ENCODE measurements around the gene SNX4. TPM values are rescaled to one million over a fixed set of nuclear protein-coding genes. Genes with fewer than 3 reads are reported as not detected.
"Not testable (repeated sequence)": the region's sequence is repeated elsewhere in the genome, so short reads cannot be mapped to it uniquely, and the experiment has no call there.

The SNX4 gene
- total RNA-seq: 10 to 100 TPM; 28.3 to 31.3 TPM

- Mint-ChIP-seq H3K4me1 (ENCODE audit: low read depth) (peaks cover 39% of the 10 kb centered on the region), H3K9me3 (no peaks in the 10 kb centered on the region), H3K36me3 (ENCODE audit: low read depth) (peaks cover 19% of the 10 kb centered on the region), H3K27me3 (no peaks in the 10 kb centered on the region), H3K4me3 (peak within 1 kb of the TSS; percentile 83), H3K27ac (peak within 1 kb of the TSS; percentile 84)
- CTCF ChIA-PET: interaction anchor here (1.0 to 2.6 kb wide), 5 partner anchors 9 to 65 kb away, joined by 3 to 23 read pairs (median 4); no protein-coding TSS in a partner anchor
- intact Hi-C loops (cut with micrococcal nuclease): no loop called here
- POLR2A ChIA-PET: interaction anchor here (0.7 to 2.9 kb wide), 8 partner anchors 9 to 408 kb away, joined by 3 to 12 read pairs (median 4); partner anchors contain the start of gene ZNF148
- ATAC-seq (peak; percentile 98), DNase-seq (peak; percentile 93)
- TF ChIP-seq CTCF (IDR thresholded peaks at IDR 0.05): no peak
Measured at GRCh38 chr3:125519678-125520562, at the start of gene SNX4. TSS of gene SNX4 (minus strand) at chr3:125520202. CDS start at chr3:125520172, 30 bp downstream.

- TF ChIP-seq CTCF (IDR thresholded peaks at IDR 0.05): no peak
- peaks cover 6% of the 10 kb centered on the region for H3K4me1 Mint-ChIP-seq (ENCODE audit: low read depth)
- CTCF ChIA-PET: interaction anchor here (1.4 kb wide), 1 partner anchor 29 kb away, joined by 4 read pairs; no protein-coding TSS in a partner anchor
- no peak for ATAC-seq
- intact Hi-C loops (cut with micrococcal nuclease): no loop called here
- POLR2A ChIA-PET: no interaction called here
- no peaks in the 10 kb centered on the region for H3K9me3 Mint-ChIP-seq
- H3K27me3 Mint-ChIP-seq: no peaks in the 10 kb centered on the region
- no peak overlapping the region for H3K27ac Mint-ChIP-seq
- peaks cover 18% of the 10 kb centered on the region for H3K36me3 Mint-ChIP-seq (ENCODE audit: low read depth)
- no peak overlapping the region for H3K4me3 Mint-ChIP-seq
- DNase-seq: no peak
Measured at GRCh38 chr3:125556314-125556713, 36.3 kb upstream of the SNX4 start.

GRCh38 chr3:125552401-125552800, 32.4 kb upstream of the SNX4 start:
- H3K9me3 Mint-ChIP-seq: no peaks in the 10 kb centered on the region
- no peaks in the 10 kb centered on the region for H3K27me3 Mint-ChIP-seq
- H3K27ac Mint-ChIP-seq: no peak overlapping the region
- ChIA-PET POLR2A (no interaction called here), CTCF (no interaction called here)
- intact Hi-C loops (cut with micrococcal nuclease): no loop called here
- H3K4me3 Mint-ChIP-seq: no peak overlapping the region
- TF ChIP-seq CTCF (IDR thresholded peaks at IDR 0.05): no peak
- H3K4me1 Mint-ChIP-seq (ENCODE audit: low read depth): peaks cover 16% of the 10 kb centered on the region
- peaks cover 14% of the 10 kb centered on the region for H3K36me3 Mint-ChIP-seq (ENCODE audit: low read depth)
- no peak for DNase-seq
- ATAC-seq: no peak

- intact Hi-C loops (cut with micrococcal nuclease): no loop called here
- H3K4me1 Mint-ChIP-seq (ENCODE audit: low read depth): no peaks in the 10 kb centered on the region
- H3K36me3 Mint-ChIP-seq (ENCODE audit: low read depth): peaks cover 6% of the 10 kb centered on the region
- TF ChIP-seq CTCF (IDR thresholded peaks at IDR 0.05): no peak
- H3K27ac Mint-ChIP-seq: no peak overlapping the region
- H3K4me3 Mint-ChIP-seq: no peak overlapping the region
- DNase-seq (no peak), ATAC-seq (no peak)
- H3K27me3 Mint-ChIP-seq: no peaks in the 10 kb centered on the region
- CTCF ChIA-PET: interaction anchor here (1.7 kb wide), 1 partner anchor 9 kb away, joined by 5 read pairs; the partner anchor contains the start of gene SNX4
- POLR2A ChIA-PET: interaction anchor here (0.7 kb wide), 1 partner anchor 989 kb away, joined by 3 read pairs; no protein-coding TSS in a partner anchor
- no peaks in the 10 kb centered on the region for H3K9me3 Mint-ChIP-seq
Measured at GRCh38 chr3:125528920-125529319, 8.9 kb upstream of the SNX4 start.

GRCh38 chr3:125525153-125525552, 5.2 kb upstream of the SNX4 start:
- CTCF ChIA-PET: no interaction called here
- no peak for TF ChIP-seq CTCF (IDR thresholded peaks at IDR 0.05)
- Mint-ChIP-seq H3K36me3 (ENCODE audit: low read depth) (peaks cover 4% of the 10 kb centered on the region), H3K9me3 (no peaks in the 10 kb centered on the region), H3K27me3 (no peaks in the 10 kb centered on the region), H3K4me1 (ENCODE audit: low read depth) (peaks cover 8% of the 10 kb centered on the region), H3K4me3 (no peak overlapping the region), H3K27ac (no peak overlapping the region)
- intact Hi-C loops (cut with micrococcal nuclease): no loop called here
- no peak for DNase-seq
- POLR2A ChIA-PET: no interaction called here
- no peak for ATAC-seq

- Mint-ChIP-seq H3K4me1 (ENCODE audit: low read depth) (peaks cover 39% of the 10 kb centered on the region), H3K27ac (peak overlapping the region; percentile 84), H3K4me3 (peak overlapping the region; percentile 83), H3K36me3 (ENCODE audit: low read depth) (peaks cover 15% of the 10 kb centered on the region)
- ChIA-PET CTCF (interaction anchor here (1.0 to 2.6 kb wide), 5 partner anchors 8 to 64 kb away, joined by 3 to 23 read pairs (median 4); no protein-coding TSS in a partner anchor), POLR2A (interaction anchor here (1.0 to 2.9 kb wide), 7 partner anchors 9 to 409 kb away, joined by 3 to 12 read pairs (median 4); no protein-coding TSS in a partner anchor)
- DNase-seq; intact Hi-C loops (cut with micrococcal nuclease); ATAC-seq; H3K9me3 Mint-ChIP-seq; H3K27me3 Mint-ChIP-seq: not testable (repeated sequence)
Measured at GRCh38 chr3:125520563-125520919, 539 bp upstream of the SNX4 start.
